GM12801 (cell line): Measurements from ENCODE around the gene POMT1.

Experiments
- CTCF ChIP-seq: IDR thresholded peaks from one replicate; pipeline ENCODE4 v1.5.1; 2011; ENCODE audit warnings: control low read depth; ENCODE audit not compliant: insufficient read length; ENCODE audit errors: extremely low read depth

Gene POMT1

GRCh38 chr9:131518553-131518952, 15.8 kb downstream of the POMT1 start:
- TF ChIP-seq CTCF = no peak

GRCh38 chr9:131520503-131520902, 17.8 kb downstream of the POMT1 start:
- no peak for TF ChIP-seq CTCF

- no peak for TF ChIP-seq CTCF
These were observed 18.5 kb downstream of the POMT1 start for GRCh38 chr9:131521203-131521602.

- no peak for TF ChIP-seq CTCF
These were observed 19.1 kb downstream of the POMT1 start for GRCh38 chr9:131521822-131522221.

- no peak for TF ChIP-seq CTCF
These were observed 19.8 kb downstream of the POMT1 start for GRCh38 chr9:131522257-131523085.

GRCh38 chr9:131523086-131523388, 20.3 kb downstream of the POMT1 start:
- TF ChIP-seq CTCF = no peak

- no peak for TF ChIP-seq CTCF
These were observed 21.0 kb downstream of the POMT1 start for GRCh38 chr9:131523451-131524435.
